GM12878 (cell line): ENCODE data around the gene BBC3.

ENCODE experiments used
- ATF2 ChIP-seq: IDR thresholded peaks from 2 replicates; pipeline ENCODE4 v1.6.1; 2012; ENCODE audit warnings: low read length, inconsistent platforms
- CBX5 ChIP-seq: sonication (generic); IDR thresholded peaks from 2 replicates; pipeline ENCODE4 v1.6.1; 2016; ENCODE audit warnings: low read depth, moderate library complexity, mild to moderate bottlenecking, inconsistent platforms
- CEBPB ChIP-seq, 2 experiments: fragments of 150-350 bp in 1 of 2; IDR thresholded peaks; 2 replicates each; pipeline ENCODE4 v1.6.1; 2012 to 2014; ENCODE audit warnings: low read depth in 2 of 2, low read length in 2 of 2, borderline replicate concordance in 1 of 2, inconsistent platforms in 1 of 2
- CTCF ChIP-seq, 3 experiments: IDR thresholded peaks in 2 of 3; conservative IDR thresholded peaks in 1 of 3; 2 replicates each; pipeline ENCODE4 v1.5.1; 2011; ENCODE audit warnings: low read depth in 3 of 3, low read length in 3 of 3, mild to moderate bottlenecking in 3 of 3, control low read depth in 2 of 3, moderate library complexity in 2 of 3, inconsistent platforms in 1 of 3, mixed read lengths in 1 of 3; ENCODE audit not compliant: control insufficient read depth in 2 of 3, insufficient read depth in 1 of 3; ENCODE audit errors: extremely low read depth in 1 of 3
- EP300 ChIP-seq, 2 experiments: fragments of 150-350 bp in 1 of 2; IDR thresholded peaks; 2 replicates each; pipeline ENCODE4 v1.6.1; 2011 to 2012; ENCODE audit warnings: low read depth in 2 of 2, low read length in 2 of 2, borderline replicate concordance in 1 of 2, improper control_type of control experiment in 1 of 2, inconsistent platforms in 1 of 2; ENCODE audit not compliant: control insufficient read depth in 1 of 2
- ETV6 ChIP-seq, 2 experiments: fragments of 450-650 bp in 1 of 2; IDR thresholded peaks in 1 of 2; conservative IDR thresholded peaks in 1 of 2; 2 replicates each; pipeline ENCODE4 v1.6.1; 2014; ENCODE audit warnings: antibody characterized with exemption in 1 of 2, borderline replicate concordance in 1 of 2, low read depth in 1 of 2, mild to moderate bottlenecking in 1 of 2, moderate library complexity in 1 of 2
- LARP7 ChIP-seq: fragments of 450-650 bp; IDR thresholded peaks from 2 replicates; pipeline ENCODE4 v1.6.1; 2017; ENCODE audit warnings: mild to moderate bottlenecking
- MLLT1 ChIP-seq: fragments of 450-650 bp; IDR thresholded peaks from 2 replicates; pipeline ENCODE4 v1.6.1; 2016; ENCODE audit warnings: mild to moderate bottlenecking
- POLR2A ChIP-seq: IDR thresholded peaks from 2 replicates; pipeline ENCODE4 v1.6.1; 2011; ENCODE audit warnings: low read depth, mild to moderate bottlenecking, low read length
- SIX5 ChIP-seq: IDR thresholded peaks from 2 replicates; pipeline ENCODE4 v1.6.1; 2011; ENCODE audit warnings: mild to moderate bottlenecking, low read depth, low read length, moderate library complexity; ENCODE audit not compliant: severe bottlenecking
- SPI1 ChIP-seq: IDR thresholded peaks from 2 replicates; pipeline ENCODE4 v1.6.1; 2011; ENCODE audit warnings: low read depth, mild to moderate bottlenecking, low read length, moderate library complexity, borderline replicate concordance; ENCODE audit not compliant: insufficient read depth
- ZNF384 ChIP-seq: IDR thresholded peaks from 2 replicates; pipeline ENCODE4 v1.6.1; 2012; ENCODE audit warnings: low read depth, mild to moderate bottlenecking, low read length, improper control_type of control experiment, borderline replicate concordance

- TF ChIP-seq CBX5 (no peak), SIX5 (no peak), CEBPB (IDR thresholded peaks at IDR 0.05; ENCODE audit: borderline replicate concordance in 1 of 2, low read depth in 2 of 2, low read length in 2 of 2) (no peak), SPI1 (no peak), ZNF384 (no peak), POLR2A (no peak), LARP7 (no peak), CTCF (IDR thresholded peaks at IDR 0.05 in 2 of 3, conservative IDR thresholded peaks at IDR 0.05 in 1 of 3; ENCODE audit: control insufficient read depth in 2 of 3, extremely low read depth in 1 of 3, insufficient read depth in 1 of 3, low read depth in 3 of 3, low read length in 3 of 3) (no peak), ATF2 (no peak), EP300 (IDR thresholded peaks at IDR 0.05; ENCODE audit: borderline replicate concordance in 1 of 2, control insufficient read depth in 1 of 2, low read depth in 2 of 2, low read length in 2 of 2) (no peak), ETV6 (conservative IDR thresholded peaks at IDR 0.05 in 1 of 2, IDR thresholded peaks at IDR 0.05 in 1 of 2; ENCODE audit: borderline replicate concordance in 1 of 2, low read depth in 1 of 2) (no peak), MLLT1 (no peak)
Measured at GRCh38 chr19:47183601-47184000, 47.4 kb downstream of the BBC3 start.
